WTC11 (cell line): ENCODE data around the gene C2orf76. TPM values are rescaled to one million over a fixed set of nuclear protein-coding genes. Genes with fewer than 3 reads are reported as not detected.

Experiments used
- ATAC-seq: fragments of 200-7000 bp; cut with Tn5 transposase; 2 replicates; pipeline ENCODE4 v1.10.0; 2021; ENCODE audit warnings: mild to moderate bottlenecking, moderate library complexity
- CTCF ChIA-PET: fragments of 300-600 bp; sonication (Branson Sonifier 250); formaldehyde crosslinking; loops from one replicate; lab custom pipeline; 2021; ENCODE audit warnings: antibody characterized with exemption; lab: Charles Lee
- POLR2A ChIA-PET: fragments of 350-600 bp; sonication (Branson Sonifier 250); formaldehyde crosslinking; loops from one replicate; lab custom pipeline; 2021; ENCODE audit warnings: antibody characterized with exemption; lab: Charles Lee
- DNase-seq: peaks from one replicate; pipeline ENCODE4 v3.0.0; 2021; ENCODE audit warnings: low spot score
- H3K27ac Mint-ChIP-seq: 2 replicates; pipeline ENCODE4 v1.8.0; 2021; ENCODE audit warnings: mixed read lengths
- H3K27me3 Mint-ChIP-seq: 2 replicates; pipeline ENCODE4 v1.8.0; 2021; ENCODE audit warnings: low read depth, mild to moderate bottlenecking, moderate library complexity, mixed read lengths
- H3K36me3 Mint-ChIP-seq: 2 replicates; pipeline ENCODE4 v1.8.0; 2021; ENCODE audit warnings: mixed read lengths
- H3K4me1 Mint-ChIP-seq: 2 replicates; pipeline ENCODE4 v1.8.0; 2022; ENCODE audit warnings: mixed read lengths
- H3K4me3 Mint-ChIP-seq: 2 replicates; pipeline ENCODE4 v1.8.0; 2021; ENCODE audit warnings: mild to moderate bottlenecking, moderate library complexity, mixed read lengths
- H3K9me3 Mint-ChIP-seq: 2 replicates; pipeline ENCODE4 v1.8.0; 2021; ENCODE audit warnings: mixed read lengths
- ARID4B ChIP-seq: sonication (generic); formaldehyde crosslinking; IDR thresholded peaks from 2 replicates; pipeline ENCODE4 v1.8.0; 2023; ENCODE audit warnings: missing genetic modification reagents, mild to moderate bottlenecking, borderline replicate concordance
- E2F4 ChIP-seq: sonication (generic); formaldehyde crosslinking; IDR thresholded peaks from 2 replicates; pipeline ENCODE4 v1.8.1; 2022; ENCODE audit warnings: low read depth, mild to moderate bottlenecking, moderate library complexity, missing genetic modification reagents, borderline replicate concordance
- ESRRA ChIP-seq: sonication (generic); formaldehyde crosslinking; IDR thresholded peaks from 2 replicates; pipeline ENCODE4 v1.8.1; 2022; ENCODE audit warnings: mild to moderate bottlenecking, missing genetic modification reagents, borderline replicate concordance
- FOXK1 ChIP-seq: sonication (generic); formaldehyde crosslinking; IDR thresholded peaks from 2 replicates; pipeline ENCODE4 v1.8.0; 2022; ENCODE audit warnings: mild to moderate bottlenecking, moderate library complexity, missing genetic modification reagents
- JUN ChIP-seq: sonication (generic); formaldehyde crosslinking; IDR thresholded peaks from 2 replicates; pipeline ENCODE4 v1.8.0; 2023; ENCODE audit warnings: mild to moderate bottlenecking, missing genetic modification reagents
- NFATC4 ChIP-seq: fragments of 250-450 bp; sonication (Bioruptor Pico); IDR thresholded peaks from 2 replicates; pipeline ENCODE4 v1.9.0; 2021; ENCODE audit warnings: mild to moderate bottlenecking
- NR1H2 ChIP-seq: sonication (generic); formaldehyde crosslinking; IDR thresholded peaks from 2 replicates; pipeline ENCODE4 v1.9.0; 2021; ENCODE audit warnings: mild to moderate bottlenecking, moderate library complexity, missing genetic modification reagents
- TEAD4 ChIP-seq: sonication (generic); formaldehyde crosslinking; IDR thresholded peaks from 2 replicates; pipeline ENCODE4 v1.8.0; 2022; ENCODE audit warnings: mild to moderate bottlenecking, missing genetic modification reagents
- USF1 ChIP-seq: sonication (generic); formaldehyde crosslinking; IDR thresholded peaks from 2 replicates; pipeline ENCODE4 v1.8.0; 2022; ENCODE audit warnings: mild to moderate bottlenecking, missing genetic modification reagents
- ZNF138 ChIP-seq: sonication (generic); formaldehyde crosslinking; conservative IDR thresholded peaks from 2 replicates; pipeline ENCODE4 v1.8.1; 2022; ENCODE audit warnings: mild to moderate bottlenecking, moderate library complexity, missing genetic modification reagents
- ZNF423 ChIP-seq: fragments of 250-450 bp; sonication (Bioruptor Pico); IDR thresholded peaks from 2 replicates; pipeline ENCODE4 v2.1.2; 2022; ENCODE audit warnings: mild to moderate bottlenecking, moderate library complexity
- ZSCAN18 ChIP-seq: fragments of 250-450 bp; sonication (Bioruptor Pico); IDR thresholded peaks from 2 replicates; pipeline ENCODE4 v2.1.2; 2022; ENCODE audit warnings: mild to moderate bottlenecking, moderate library complexity
- total RNA-seq: library from RNA; stranded (reverse); gene quantifications from 3 replicates; pipeline ENCODE4 v1.2.3, GENCODE V29; 2021
- TF ChIP-seq, protein P1 (sequence below): sonication (generic); formaldehyde crosslinking; IDR thresholded peaks from 2 replicates; pipeline ENCODE4 v1.8.0; 2022; ENCODE audit warnings: mild to moderate bottlenecking, missing genetic modification reagents
- TF ChIP-seq, protein P2 (sequence below): fragments of 250-450 bp; sonication (Bioruptor Pico); IDR thresholded peaks from 2 replicates; pipeline ENCODE4 v1.9.0; 2021; ENCODE audit warnings: mild to moderate bottlenecking
- TF ChIP-seq, protein P3 (sequence below): sonication (generic); formaldehyde crosslinking; IDR thresholded peaks from 2 replicates; pipeline ENCODE4 v1.8.1; 2023; ENCODE audit warnings: mild to moderate bottlenecking, missing genetic modification reagents, borderline replicate concordance

The C2orf76 gene
- total RNA-seq, 1 experiment from 2014 or later: 4.4 TPM

GRCh38 chr2:119308793-119309330 is 57.8 kb downstream of the C2orf76 start (continued):
- no peak for TF ChIP-seq USF1 (CRISPR knock-in tag)
- TF ChIP-seq JUN (CRISPR knock-in tag): no peak
- TF ChIP-seq NR1H2: no peak
- no peak for TF ChIP-seq ESRRA (CRISPR knock-in tag)
- TF ChIP-seq ZSCAN18: no peak
- TF ChIP-seq, protein P1, sequence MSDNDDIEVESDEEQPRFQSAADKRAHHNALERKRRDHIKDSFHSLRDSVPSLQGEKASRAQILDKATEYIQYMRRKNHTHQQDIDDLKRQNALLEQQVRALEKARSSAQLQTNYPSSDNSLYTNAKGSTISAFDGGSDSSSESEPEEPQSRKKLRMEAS: no peak

- H3K4me1 Mint-ChIP-seq: peaks cover 46% of the 10 kb centered on the region
Observed at GRCh38 chr2:119307419-119308140, 59.1 kb downstream of the C2orf76 start.

DNA sequence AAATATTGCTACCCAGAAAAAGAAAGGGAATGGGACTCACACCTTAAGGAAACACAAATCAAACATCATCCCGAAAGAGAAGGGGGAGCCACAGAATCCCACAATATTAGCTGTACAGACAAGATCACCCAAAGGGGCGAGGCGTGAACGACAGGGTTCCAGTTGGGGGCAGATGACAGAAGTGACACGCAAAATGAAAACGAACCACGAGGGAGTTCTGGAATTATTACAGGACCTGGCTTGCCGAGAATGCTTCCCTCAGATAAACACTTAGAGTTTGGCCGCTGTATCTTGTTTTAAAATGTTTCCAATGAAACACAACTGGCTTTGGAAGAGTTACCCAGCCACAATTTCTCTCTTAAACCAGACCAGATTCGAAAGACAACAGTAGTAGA is 60.4 kb downstream of the C2orf76 start:
- Mint-ChIP-seq H3K4me1 (peaks cover 52% of the 10 kb centered on the region), H3K27me3 (no peaks in the 10 kb centered on the region), H3K36me3 (no peaks in the 10 kb centered on the region), H3K27ac (0 out of 2 replicates have a peak overlapping the region, but pooled peaks have one; percentile 34), H3K4me3 (no peak overlapping the region)
- ChIA-PET POLR2A (no interaction called here), CTCF (interaction anchor here (1.5 kb wide), 1 partner anchor 425 kb away, joined by 7 read pairs; no protein-coding TSS in a partner anchor)
- DNase-seq: no peak
- no peak for ATAC-seq
- TF ChIP-seq FOXK1 (no peak), ARID4B (CRISPR knock-in tag) (no peak)
- TF ChIP-seq, protein P2, sequence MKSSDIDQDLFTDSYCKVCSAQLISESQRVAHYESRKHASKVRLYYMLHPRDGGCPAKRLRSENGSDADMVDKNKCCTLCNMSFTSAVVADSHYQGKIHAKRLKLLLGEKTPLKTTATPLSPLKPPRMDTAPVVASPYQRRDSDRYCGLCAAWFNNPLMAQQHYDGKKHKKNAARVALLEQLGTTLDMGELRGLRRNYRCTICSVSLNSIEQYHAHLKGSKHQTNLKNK (CRISPR knock-in tag): no peak
- TF ChIP-seq, all 79 proteins: peak for 0
- no peaks in the 10 kb centered on the region for H3K9me3 Mint-ChIP-seq

More at GRCh38 chr2:119307419-119308140, 59.1 kb downstream of the C2orf76 start:
- no peak overlapping the region for H3K27ac Mint-ChIP-seq
- TF ChIP-seq TEAD4: no peak
- no peak overlapping the region for H3K4me3 Mint-ChIP-seq
- no peaks in the 10 kb centered on the region for H3K36me3 Mint-ChIP-seq
- CTCF ChIA-PET: interaction anchor here (1.5 kb wide), 1 partner anchor 426 kb away, joined by 7 read pairs; no protein-coding TSS in a partner anchor
- no peaks in the 10 kb centered on the region for H3K9me3 Mint-ChIP-seq
- no peaks in the 10 kb centered on the region for H3K27me3 Mint-ChIP-seq
- DNase-seq (no peak), ATAC-seq (peak; percentile 68)
- POLR2A ChIA-PET: no interaction called here

DNA sequence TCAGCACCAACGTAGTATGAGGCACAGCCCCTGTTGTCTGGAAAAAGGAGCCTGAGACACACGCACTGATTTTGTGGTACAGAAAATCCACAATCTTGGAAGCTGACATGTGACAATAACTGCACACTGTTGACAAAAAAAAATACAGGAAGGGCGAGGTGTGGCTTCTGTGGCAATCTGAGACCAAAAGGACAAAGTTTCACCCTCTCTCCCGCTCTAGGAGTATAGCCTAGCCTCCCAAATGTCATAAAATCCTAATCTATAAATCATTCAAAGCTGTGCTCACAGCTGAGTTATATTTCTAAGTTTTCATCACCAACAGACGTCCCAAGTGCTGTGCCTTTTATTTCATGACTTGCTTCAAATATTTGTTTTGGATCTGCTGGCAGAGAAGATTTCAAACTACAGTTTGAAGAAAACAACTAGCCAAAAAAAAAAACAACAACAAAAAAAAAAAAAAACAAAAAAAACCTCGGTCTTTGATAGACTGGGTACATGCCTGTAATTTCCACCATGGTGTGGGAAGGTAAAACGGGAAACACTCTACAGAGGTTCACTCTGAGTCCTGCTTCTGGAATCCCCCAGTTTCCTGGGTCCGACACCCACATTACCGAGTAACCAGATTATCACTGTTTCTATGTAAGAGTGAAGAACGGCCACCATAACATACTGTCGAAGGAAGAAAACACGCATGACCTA is 61.0 kb downstream of the C2orf76 start:
- H3K27me3 Mint-ChIP-seq: no peaks in the 10 kb centered on the region
- no peak for TF ChIP-seq ZNF138 (CRISPR knock-in tag)
- no peak for TF ChIP-seq ZNF423
- TF ChIP-seq NFATC4: no peak
- TF ChIP-seq, protein P3, sequence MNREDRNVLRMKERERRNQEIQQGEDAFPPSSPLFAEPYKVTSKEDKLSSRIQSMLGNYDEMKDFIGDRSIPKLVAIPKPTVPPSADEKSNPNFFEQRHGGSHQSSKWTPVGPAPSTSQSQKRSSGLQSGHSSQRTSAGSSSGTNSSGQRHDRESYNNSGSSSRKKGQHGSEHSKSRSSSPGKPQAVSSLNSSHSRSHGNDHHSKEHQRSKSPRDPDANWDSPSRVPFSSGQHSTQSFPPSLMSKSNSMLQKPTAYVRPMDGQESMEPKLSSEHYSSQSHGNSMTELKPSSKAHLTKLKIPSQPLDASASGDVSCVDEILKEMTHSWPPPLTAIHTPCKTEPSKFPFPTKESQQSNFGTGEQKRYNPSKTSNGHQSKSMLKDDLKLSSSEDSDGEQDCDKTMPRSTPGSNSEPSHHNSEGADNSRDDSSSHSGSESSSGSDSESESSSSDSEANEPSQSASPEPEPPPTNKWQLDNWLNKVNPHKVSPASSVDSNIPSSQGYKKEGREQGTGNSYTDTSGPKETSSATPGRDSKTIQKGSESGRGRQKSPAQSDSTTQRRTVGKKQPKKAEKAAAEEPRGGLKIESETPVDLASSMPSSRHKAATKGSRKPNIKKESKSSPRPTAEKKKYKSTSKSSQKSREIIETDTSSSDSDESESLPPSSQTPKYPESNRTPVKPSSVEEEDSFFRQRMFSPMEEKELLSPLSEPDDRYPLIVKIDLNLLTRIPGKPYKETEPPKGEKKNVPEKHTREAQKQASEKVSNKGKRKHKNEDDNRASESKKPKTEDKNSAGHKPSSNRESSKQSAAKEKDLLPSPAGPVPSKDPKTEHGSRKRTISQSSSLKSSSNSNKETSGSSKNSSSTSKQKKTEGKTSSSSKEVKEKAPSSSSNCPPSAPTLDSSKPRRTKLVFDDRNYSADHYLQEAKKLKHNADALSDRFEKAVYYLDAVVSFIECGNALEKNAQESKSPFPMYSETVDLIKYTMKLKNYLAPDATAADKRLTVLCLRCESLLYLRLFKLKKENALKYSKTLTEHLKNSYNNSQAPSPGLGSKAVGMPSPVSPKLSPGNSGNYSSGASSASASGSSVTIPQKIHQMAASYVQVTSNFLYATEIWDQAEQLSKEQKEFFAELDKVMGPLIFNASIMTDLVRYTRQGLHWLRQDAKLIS: no peak
- no peak for TF ChIP-seq E2F4 (CRISPR knock-in tag)

More for the DNA sequence above, 61.0 kb downstream of the C2orf76 start:
- Mint-ChIP-seq H3K36me3 (no peaks in the 10 kb centered on the region), H3K27ac (0 out of 2 replicates have a peak overlapping the region, but pooled peaks have one; percentile 34), H3K4me3 (no peak overlapping the region), H3K9me3 (no peaks in the 10 kb centered on the region), H3K4me1 (peaks cover 52% of the 10 kb centered on the region)
- DNase-seq (no peak), ATAC-seq (no peak)
- CTCF ChIA-PET: interaction anchor here (2.7 kb wide), 1 partner anchor 14 kb away, joined by 12 read pairs; no protein-coding TSS in a partner anchor
- POLR2A ChIA-PET: no interaction called here
